Breast epithelium (tissue), 4 donors: Measurements from ENCODE around the gene LST1. TPM values are rescaled to one million over a fixed set of nuclear protein-coding genes. Genes with fewer than 3 reads are reported as not detected.

Source experiments
- DNase-seq, 2 donors: peaks; one replicate each; pipeline ENCODE4 v3.0.0-alpha.2; 2019; ENCODE audit warnings: low spot score in 2 of 2
- H3K27ac ChIP-seq, 2 donors: fragments of 200-600 bp; sonication (generic) in 1 of 2; one replicate each; pipeline ENCODE4 v1.5.1; 2016 to 2019; ENCODE audit warnings: mild to moderate bottlenecking in 1 of 2
- H3K27me3 ChIP-seq, 2 donors: fragments of 200-600 bp; sonication (generic) in 1 of 2; one replicate each; pipeline versions ENCODE4 v1.5.1 to v1.6.0; 2017 to 2019; ENCODE audit warnings: control low read depth in 1 of 2, mild to moderate bottlenecking in 1 of 2
- H3K36me3 ChIP-seq: fragments of 200-600 bp; one replicate; pipeline ENCODE4 v1.5.1; 2019
- H3K4me1 ChIP-seq, 2 donors: fragments of 200-600 bp; sonication (generic); one replicate each; pipeline ENCODE4 v1.5.1; 2016 to 2019; ENCODE audit warnings: control low read depth in 1 of 2
- H3K4me3 ChIP-seq, 3 donors: fragments of 200-600 bp; sonication (generic); 1 replicate in 2 of 3; 2 replicates in 1 of 3; pipeline ENCODE4 v1.5.1; 2016 to 2019; ENCODE audit warnings: mild to moderate bottlenecking in 3 of 3, moderate library complexity in 2 of 3
- H3K9me3 ChIP-seq, 2 donors: fragments of 200-600 bp; sonication (generic) in 1 of 2; one replicate each; pipeline ENCODE4 v1.5.1; 2016 to 2019; ENCODE audit warnings: control low read depth in 1 of 2
- POLR2A ChIP-seq: fragments of 450-650 bp; IDR thresholded peaks from one replicate; pipeline ENCODE4 v1.6.1; 2016; ENCODE audit warnings: antibody characterized with exemption, mild to moderate bottlenecking, moderate library complexity
- POLR2AphosphoS5 ChIP-seq, 3 donors: sonication (generic); formaldehyde crosslinking; IDR thresholded peaks; one replicate each; pipeline ENCODE4 v1.6.1; 2017; ENCODE audit warnings: antibody characterized with exemption in 3 of 3
- intact Hi-C: fragments of 100-400 bp; cut with DNase I; formaldehyde crosslinking; loops from one replicate; pipeline ENCODE4 v1.15.1; 2023; ENCODE audit warnings: low total_unique reads
- total RNA-seq, 3 donors: library from RNA; depleted of rRNA; stranded (reverse); fragments of >200 nt; gene quantifications; one replicate each; pipeline ENCODE4 v1.1.0, GENCODE V29; 2016
- TF ChIP-seq, protein P1 (sequence below), 3 donors: fragments of 450-650 bp; IDR thresholded peaks; one replicate each; pipeline ENCODE4 v1.5.1; 2016 to 2017; ENCODE audit warnings: antibody characterized with exemption in 3 of 3, mild to moderate bottlenecking in 3 of 3, moderate library complexity in 3 of 3

The LST1 gene
- total RNA-seq, 3 donors from 2014 or later = 8.8 to 10.7 (median 9.8) TPM

- intact Hi-C loops = no loop called here
- no peaks in the 10 kb centered on the region for H3K9me3 ChIP-seq
- H3K27me3 ChIP-seq = no peaks in the 10 kb centered on the region
- H3K4me1 ChIP-seq = no peaks in the 10 kb centered on the region
- no peak for DNase-seq
- no peaks in the 10 kb centered on the region for H3K36me3 ChIP-seq
- H3K27ac ChIP-seq = peak overlapping the region in 1 of 2 donors; percentile 38
- H3K4me3 ChIP-seq = no peak overlapping the region
- peak in 1 of 3 donors; percentile 43 for TF ChIP-seq POLR2AphosphoS5 (IDR thresholded peaks at IDR 0.05)
- no peak for TF ChIP-seq POLR2A
- TF ChIP-seq, protein P1, sequence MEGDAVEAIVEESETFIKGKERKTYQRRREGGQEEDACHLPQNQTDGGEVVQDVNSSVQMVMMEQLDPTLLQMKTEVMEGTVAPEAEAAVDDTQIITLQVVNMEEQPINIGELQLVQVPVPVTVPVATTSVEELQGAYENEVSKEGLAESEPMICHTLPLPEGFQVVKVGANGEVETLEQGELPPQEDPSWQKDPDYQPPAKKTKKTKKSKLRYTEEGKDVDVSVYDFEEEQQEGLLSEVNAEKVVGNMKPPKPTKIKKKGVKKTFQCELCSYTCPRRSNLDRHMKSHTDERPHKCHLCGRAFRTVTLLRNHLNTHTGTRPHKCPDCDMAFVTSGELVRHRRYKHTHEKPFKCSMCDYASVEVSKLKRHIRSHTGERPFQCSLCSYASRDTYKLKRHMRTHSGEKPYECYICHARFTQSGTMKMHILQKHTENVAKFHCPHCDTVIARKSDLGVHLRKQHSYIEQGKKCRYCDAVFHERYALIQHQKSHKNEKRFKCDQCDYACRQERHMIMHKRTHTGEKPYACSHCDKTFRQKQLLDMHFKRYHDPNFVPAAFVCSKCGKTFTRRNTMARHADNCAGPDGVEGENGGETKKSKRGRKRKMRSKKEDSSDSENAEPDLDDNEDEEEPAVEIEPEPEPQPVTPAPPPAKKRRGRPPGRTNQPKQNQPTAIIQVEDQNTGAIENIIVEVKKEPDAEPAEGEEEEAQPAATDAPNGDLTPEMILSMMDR (IDR thresholded peaks at IDR 0.05) = no peak
Observed at GRCh38 chr6:31559958-31560696, 25.9 kb upstream of the LST1 start.

DNA sequence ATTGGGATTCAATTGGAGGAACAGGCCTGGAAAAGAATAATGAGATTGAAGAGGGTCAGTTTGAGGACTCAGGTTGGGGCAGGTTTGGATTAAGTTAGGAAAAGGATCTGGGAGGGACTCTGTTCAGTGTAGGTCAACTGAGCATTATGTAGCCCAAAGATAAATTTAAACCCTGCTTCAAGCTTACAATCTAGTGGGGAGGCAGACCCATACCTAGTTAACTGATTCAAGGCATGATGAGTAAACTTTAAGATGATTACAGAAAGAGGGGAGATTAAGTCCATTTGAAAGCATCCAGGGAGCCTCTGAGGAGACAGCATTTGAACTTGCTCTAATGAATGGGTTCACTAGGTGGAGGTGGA lies 25.4 kb upstream of the LST1 start:
- no peak for DNase-seq
- intact Hi-C loops = no loop called here
- Histone ChIP-seq H3K4me1 (no peaks in the 10 kb centered on the region), H3K27ac (peak overlapping the region in 1 of 2 donors; percentile 23), H3K4me3 (no peak overlapping the region), H3K9me3 (no peaks in the 10 kb centered on the region), H3K36me3 (no peaks in the 10 kb centered on the region), H3K27me3 (no peaks in the 10 kb centered on the region)
- TF ChIP-seq POLR2A (no peak), POLR2AphosphoS5 (IDR thresholded peaks at IDR 0.05) (no peak)
- TF ChIP-seq, protein P1 (IDR thresholded peaks at IDR 0.05) = no peak

- DNase-seq = no peak
- no peak overlapping the region for H3K4me3 ChIP-seq
Observed at GRCh38 chr6:31567531-31568370, 18.3 kb upstream of the LST1 start.

DNA sequence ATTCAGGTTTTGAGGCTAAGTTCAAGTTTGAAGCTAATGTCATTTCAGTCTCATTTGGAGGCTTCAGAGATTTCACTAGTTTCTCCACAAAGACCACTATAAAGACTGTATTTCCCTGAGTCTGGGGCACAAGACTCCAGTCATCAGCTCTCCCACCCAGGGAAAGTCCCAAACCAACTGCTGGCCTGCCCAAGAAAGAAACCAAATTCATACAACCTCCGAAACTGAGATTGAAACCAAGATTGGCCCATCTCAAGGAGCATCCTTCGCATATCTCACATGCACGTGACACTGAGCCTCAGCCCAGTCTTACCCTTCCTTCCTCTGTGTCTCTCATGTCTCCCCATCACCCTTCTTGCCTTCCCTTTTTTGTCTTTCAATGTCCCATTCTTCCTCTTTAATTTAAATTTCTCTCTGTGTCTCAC lies 17.5 kb upstream of the LST1 start:
- TF ChIP-seq POLR2AphosphoS5 (IDR thresholded peaks at IDR 0.05) (no peak), POLR2A (no peak)
- TF ChIP-seq, protein P1 (IDR thresholded peaks at IDR 0.05) = no peak
- H3K27ac ChIP-seq = no peak overlapping the region
- no peak overlapping the region for H3K4me3 ChIP-seq
- no peaks in the 10 kb centered on the region for H3K4me1 ChIP-seq
- H3K36me3 ChIP-seq = no peaks in the 10 kb centered on the region
- H3K9me3 ChIP-seq = no peaks in the 10 kb centered on the region
- intact Hi-C loops = no loop called here
- peaks cover 0 to 4% of the 10 kb centered on the region in 2 donors for H3K27me3 ChIP-seq
- no peak for DNase-seq

More at GRCh38 chr6:31567531-31568370, 18.3 kb upstream of the LST1 start:
- Histone ChIP-seq H3K27ac (no peak overlapping the region), H3K9me3 (no peaks in the 10 kb centered on the region), H3K27me3 (peaks cover 0 to 4% of the 10 kb centered on the region in 2 donors), H3K4me1 (no peaks in the 10 kb centered on the region), H3K36me3 (no peaks in the 10 kb centered on the region)
- TF ChIP-seq POLR2AphosphoS5 (IDR thresholded peaks at IDR 0.05) (no peak), POLR2A (no peak)
- TF ChIP-seq, protein P1 (IDR thresholded peaks at IDR 0.05) = no peak
- intact Hi-C loops = no loop called here
